ENCODE results near the gene ORM1. TPM values are rescaled to one million over a fixed set of nuclear protein-coding genes. Genes with fewer than 3 reads are reported as not detected.
A peak's percentile ranks its signal among the peaks of the same experiment; 100 is the strongest.

The ORM1 gene
- total RNA-seq, 1 experiment from 2014 or later: 4.4 TPM

DNA sequence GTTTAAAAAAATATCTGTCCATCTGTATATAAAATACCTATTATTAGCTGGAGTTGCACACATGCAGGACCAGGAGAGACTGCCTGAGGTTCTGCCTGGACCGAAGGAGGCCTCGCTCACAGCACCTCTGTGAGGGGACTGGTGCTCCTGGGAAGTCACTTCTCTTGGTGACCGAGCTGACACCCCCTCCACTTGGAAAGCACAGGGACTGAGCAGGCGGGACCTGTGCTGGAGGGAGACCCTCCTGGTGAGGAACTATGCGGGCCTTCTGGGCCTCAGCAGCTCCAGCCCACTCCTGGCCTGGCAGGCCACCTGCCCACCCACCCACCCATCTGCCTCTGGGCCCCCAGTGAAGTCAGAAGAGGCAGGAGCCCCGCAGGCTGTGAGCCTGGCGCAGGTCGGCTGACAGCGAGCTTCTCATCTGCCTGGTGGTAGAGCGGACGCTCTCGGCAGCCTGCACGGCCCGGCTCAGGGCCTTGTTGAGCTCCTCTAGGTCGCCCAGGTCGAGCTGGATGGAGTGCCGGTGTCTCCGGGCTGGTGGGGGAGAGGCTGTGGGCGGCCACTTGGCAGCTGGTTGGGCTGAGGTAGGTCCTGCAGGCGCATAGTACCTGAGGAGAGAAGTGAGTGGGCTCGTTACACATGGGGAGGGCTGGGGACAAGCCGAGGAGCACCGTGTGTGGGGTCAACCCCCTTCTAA lies 13.9 kb downstream of the ORM1 start:
- H3K4me3 Mint-ChIP-seq: no peak overlapping the region
- H3K79me2 ChIP-seq (ENCODE audit: insufficient read depth, low read length): no peaks in the 10 kb centered on the region
- H2AFZ ChIP-seq (ENCODE audit: low read length): no peak overlapping the region
- H2BK12ac ChIP-seq (ENCODE audit: insufficient read length, low read depth, low read length): no peak overlapping the region
- no peak for DNase-seq
- no peak overlapping the region for H2AK5ac ChIP-seq (ENCODE audit: insufficient read length, low read length)
- H2BK5ac ChIP-seq (ENCODE audit: insufficient read length, low read length): no peak overlapping the region
- no peak overlapping the region for H2BK120ac ChIP-seq (ENCODE audit: low read depth, low read length, poor library complexity, severe bottlenecking)
- no peak overlapping the region for H3K4ac ChIP-seq (ENCODE audit: low read depth, low read length)
- H4K91ac ChIP-seq (ENCODE audit: insufficient read length, low read depth, low read length): no peak overlapping the region
- H3K23ac ChIP-seq (ENCODE audit: insufficient read length, low read depth, low read length): no peak overlapping the region
- no peak overlapping the region for H4K5ac ChIP-seq (ENCODE audit: insufficient read length, low read depth, low read length)
- H3K23me2 ChIP-seq (ENCODE audit: insufficient read length, low read depth, low read length, poor library complexity, severe bottlenecking): no peaks in the 10 kb centered on the region
- H4K20me1 ChIP-seq (ENCODE audit: control insufficient read depth, insufficient read depth, insufficient read length): no peaks in the 10 kb centered on the region
- H3K36me3 Mint-ChIP-seq (ENCODE audit: insufficient read depth in 1 of 3, low read depth in 3 of 3): peaks cover 37 to 55% (median 48%) of the 10 kb centered on the region in 3 experiments
- H3K79me1 ChIP-seq (ENCODE audit: insufficient read depth, low read depth, low read length, poor library complexity, severe bottlenecking): no peaks in the 10 kb centered on the region
- H3K27ac Mint-ChIP-seq: peak overlapping the region in 2 of 3 experiments; percentile 64 to 72; a peak in 2 of 7 replicates
- 0 out of 4 replicates have a peak, but pooled peaks cover 0 to 2% of the 10 kb centered on the region in 2 experiments for H3K4me1 Mint-ChIP-seq
- no peaks in the 10 kb centered on the region for H3K4me1 ChIP-seq (ENCODE audit: insufficient read depth, low read length)
- no peak overlapping the region for H3K18ac ChIP-seq (ENCODE audit: insufficient read length, low read depth, low read length)
- no peak overlapping the region for H4K8ac ChIP-seq (replicated peaks; ENCODE audit: insufficient read length, low read depth, low read length)
- no peak overlapping the region for H3K27ac ChIP-seq (ENCODE audit: insufficient read length, low read depth, low read length)
- H3K9me3 ChIP-seq (ENCODE audit: control insufficient read depth, low read depth, low read length): no peaks in the 10 kb centered on the region
- no peaks in the 10 kb centered on the region; a peak in 1 of 5 replicates for H3K9me3 Mint-ChIP-seq
- no peak overlapping the region for H2BK20ac ChIP-seq (ENCODE audit: low read depth, low read length, poor library complexity, severe bottlenecking)
- peaks cover 2% of the 10 kb centered on the region for H3K27me3 Mint-ChIP-seq (ENCODE audit: low read depth)
- H3K4me2 ChIP-seq (ENCODE audit: insufficient read depth, insufficient read length, low read length): no peak overlapping the region
- no peak overlapping the region; the same call in 1 of the 2 replicates for H3K14ac ChIP-seq (ENCODE audit: insufficient read depth, low read length)
- no peak overlapping the region for H3K56ac ChIP-seq (ENCODE audit: insufficient read length, low read depth, low read length)
- H2BK15ac ChIP-seq (ENCODE audit: low read depth, low read length): no peak overlapping the region
- no CpG with 5 or more reads among the region's 23 CpGs for WGBS (ENCODE audit: extremely low coverage, insufficient read length, low lambda C conversion rate)
- TF ChIP-seq, protein P1, sequence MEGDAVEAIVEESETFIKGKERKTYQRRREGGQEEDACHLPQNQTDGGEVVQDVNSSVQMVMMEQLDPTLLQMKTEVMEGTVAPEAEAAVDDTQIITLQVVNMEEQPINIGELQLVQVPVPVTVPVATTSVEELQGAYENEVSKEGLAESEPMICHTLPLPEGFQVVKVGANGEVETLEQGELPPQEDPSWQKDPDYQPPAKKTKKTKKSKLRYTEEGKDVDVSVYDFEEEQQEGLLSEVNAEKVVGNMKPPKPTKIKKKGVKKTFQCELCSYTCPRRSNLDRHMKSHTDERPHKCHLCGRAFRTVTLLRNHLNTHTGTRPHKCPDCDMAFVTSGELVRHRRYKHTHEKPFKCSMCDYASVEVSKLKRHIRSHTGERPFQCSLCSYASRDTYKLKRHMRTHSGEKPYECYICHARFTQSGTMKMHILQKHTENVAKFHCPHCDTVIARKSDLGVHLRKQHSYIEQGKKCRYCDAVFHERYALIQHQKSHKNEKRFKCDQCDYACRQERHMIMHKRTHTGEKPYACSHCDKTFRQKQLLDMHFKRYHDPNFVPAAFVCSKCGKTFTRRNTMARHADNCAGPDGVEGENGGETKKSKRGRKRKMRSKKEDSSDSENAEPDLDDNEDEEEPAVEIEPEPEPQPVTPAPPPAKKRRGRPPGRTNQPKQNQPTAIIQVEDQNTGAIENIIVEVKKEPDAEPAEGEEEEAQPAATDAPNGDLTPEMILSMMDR (conservative IDR thresholded peaks at IDR 0.05): no peak
- H3K9ac ChIP-seq (ENCODE audit: extremely low read depth, insufficient read length, low read length): no peak overlapping the region
- H3T11ph ChIP-seq (ENCODE audit: low read length): no peak overlapping the region
- H3K27me3 ChIP-seq (ENCODE audit: insufficient read depth, low read length): no peaks in the 10 kb centered on the region
